Activated T-helper 1 cell treated with anti-CD3 and anti-CD28 coated beads, Interleukin-2, amount 50 U/mL, for 16 hours (primary cell): ENCODE data around the gene ALOX12.

ENCODE experiments used
- DNase-seq, 2 donors: peaks; one replicate each; pipeline ENCODE4 v3.0.0-alpha.2; 2020; ENCODE audit warnings: low read depth in 1 of 2, low spot score in 1 of 2

ALOX12 gene

DNA sequence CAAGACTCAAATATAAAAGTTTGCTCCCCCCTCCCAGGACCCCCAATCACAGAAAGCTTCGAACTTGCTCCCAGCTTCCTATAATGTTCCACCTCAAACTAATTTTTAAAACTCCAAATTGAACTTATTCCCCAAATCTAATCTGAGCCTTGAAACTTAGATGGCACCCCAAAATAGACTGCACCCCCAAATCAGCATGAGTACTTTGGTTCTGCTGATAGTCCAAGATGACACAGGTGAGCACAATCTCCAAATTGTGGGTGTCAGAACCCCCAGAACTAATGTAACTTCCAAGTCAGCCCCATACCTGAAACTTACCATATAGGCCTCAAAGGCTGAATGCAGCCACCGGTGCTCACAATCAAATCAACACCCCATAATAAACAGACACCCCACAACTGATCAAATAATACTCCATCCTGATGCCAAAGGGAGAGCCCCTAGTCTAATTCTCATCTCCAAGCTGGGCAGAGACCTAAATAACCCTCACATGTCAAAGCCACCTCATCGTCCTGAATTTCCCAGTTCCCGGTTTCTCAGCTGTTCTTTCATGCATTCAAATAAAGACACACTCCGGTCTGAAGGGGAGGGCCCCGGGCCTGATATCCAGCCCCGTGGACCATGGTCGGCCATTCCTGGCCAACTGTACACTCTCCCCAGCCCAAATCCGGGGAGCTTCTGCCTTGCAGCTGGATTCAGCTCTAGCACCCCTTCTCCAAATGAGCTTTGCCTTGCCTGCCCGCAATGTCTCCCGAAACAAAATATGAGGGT, 25.2 kb downstream of the ALOX12 start:
- DNase-seq, result no peak

DNA sequence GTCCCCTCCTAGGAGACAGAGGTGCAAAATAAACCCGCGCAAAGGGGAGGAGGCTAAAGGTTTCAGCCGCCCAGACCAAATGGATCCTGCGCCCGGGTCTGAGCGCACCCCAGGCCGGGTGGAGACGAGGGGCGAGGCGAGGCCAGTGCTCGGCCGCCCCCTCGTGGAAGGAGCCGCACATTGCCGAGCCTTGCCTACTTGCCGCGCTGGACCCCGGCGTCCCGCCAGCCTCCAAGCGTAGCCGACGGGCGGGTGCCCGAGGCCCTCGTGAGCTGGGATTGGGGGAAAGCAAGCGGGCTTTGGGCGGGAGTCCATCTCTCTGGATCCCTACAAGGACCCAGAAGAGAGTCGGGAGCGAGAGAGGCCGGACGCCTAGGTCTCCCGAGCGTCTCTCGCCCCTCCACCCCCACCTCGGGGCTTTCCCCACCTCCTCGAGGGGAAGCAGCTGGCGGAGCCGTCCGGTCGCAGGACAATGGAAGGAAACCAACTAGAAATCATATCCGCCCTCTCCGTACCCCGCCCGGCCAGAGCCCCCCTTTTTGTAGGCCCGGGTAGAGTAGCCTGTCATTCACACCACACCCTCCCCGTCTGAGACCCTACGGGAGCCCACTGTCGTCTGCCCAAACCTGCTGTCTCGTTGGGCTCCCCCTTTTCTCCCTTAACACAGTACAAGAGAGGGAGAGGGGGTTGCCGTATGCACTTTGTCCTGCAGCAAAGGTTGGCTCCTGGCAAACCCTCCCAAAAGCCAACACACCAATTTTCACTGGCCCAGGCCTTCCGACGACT, 26.3 kb downstream of the ALOX12 start:
- peak; percentile 65 to 68 for DNase-seq

DNA sequence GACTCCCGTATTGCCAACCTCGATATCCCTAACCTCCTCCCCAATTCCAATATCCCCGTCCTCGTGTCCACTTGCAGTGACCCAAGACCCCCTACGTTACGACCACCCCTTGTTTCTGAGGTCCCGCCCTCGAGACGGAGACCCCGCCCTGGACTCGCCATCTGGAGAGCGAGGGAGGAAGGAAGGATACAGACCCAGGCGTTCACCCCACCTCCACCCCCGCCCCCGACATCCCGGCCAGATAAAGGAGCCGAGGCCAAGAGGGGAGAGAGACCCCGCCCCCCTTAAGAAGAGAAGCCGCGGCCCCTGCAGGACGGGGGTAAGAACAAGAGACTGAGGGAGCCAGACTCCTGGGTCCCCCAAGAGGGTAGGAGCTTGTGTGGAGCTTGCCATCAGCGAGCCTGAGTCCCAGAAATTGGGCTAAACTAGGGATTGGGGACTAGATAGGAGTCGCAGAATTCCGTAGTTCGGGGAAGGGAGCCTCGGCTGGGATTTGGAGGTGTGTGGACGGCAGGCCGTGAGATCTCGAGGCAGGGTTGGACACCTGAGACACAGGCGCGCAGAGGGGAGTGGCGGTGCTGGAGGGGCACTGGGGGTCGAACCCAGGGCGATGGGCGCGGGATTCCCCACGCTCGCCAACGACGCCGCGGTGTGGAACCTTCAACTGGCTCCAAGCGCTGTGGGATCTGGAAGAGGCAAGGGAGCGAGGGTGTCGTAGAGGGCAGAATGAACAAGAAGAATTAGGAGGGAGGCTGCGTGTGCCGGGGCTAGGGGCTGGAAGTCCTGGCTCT, 27.1 kb downstream of the ALOX12 start, which contains the start of gene BCL6B:
Gene BCL6B, plus strand, starts transcription at position 270 of the 791 bp plus-strand sequence. CDS start 622 bp downstream, outside the sequence.
- DNase-seq, result no peak

- DNase-seq, result peak; percentile 87 to 89
Measured at GRCh38 chr17:7023576-7024401, 27.9 kb downstream of the ALOX12 start.

- DNase-seq, result no peak
Measured at GRCh38 chr17:7024402-7024785, 28.5 kb downstream of the ALOX12 start.

- DNase-seq, result no peak
Measured at GRCh38 chr17:7025245-7025644, 29.4 kb downstream of the ALOX12 start.

GRCh38 chr17:7026471-7027115, 30.7 kb downstream of the ALOX12 start:
- no peak for DNase-seq

GRCh38 chr17:7027335-7027734, 31.5 kb downstream of the ALOX12 start:
- DNase-seq, result no peak

DNA sequence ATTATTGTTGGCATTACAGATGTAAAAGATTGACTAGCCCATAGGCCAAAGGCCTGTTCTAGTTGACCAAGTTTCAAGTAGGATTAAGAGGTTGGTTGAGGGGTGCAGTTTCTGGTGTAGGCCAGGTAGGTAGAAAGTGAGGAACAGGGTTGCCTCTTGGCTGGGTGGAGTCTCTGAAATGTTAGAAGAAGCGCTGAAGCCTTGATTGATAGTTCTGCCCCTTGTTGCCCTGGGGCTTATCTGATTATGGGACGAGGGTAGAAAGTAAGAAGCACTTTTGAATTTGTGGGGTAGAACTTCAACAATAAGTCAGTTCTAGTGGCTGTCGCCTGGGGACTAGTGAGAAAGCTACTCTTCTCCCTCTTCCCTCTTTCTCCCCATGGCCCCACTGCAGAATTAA, 33.2 kb downstream of the ALOX12 start:
- no peak for DNase-seq

- DNase-seq, result no peak
Measured at GRCh38 chr17:7029659-7030058, 33.8 kb downstream of the ALOX12 start.

- no peak for DNase-seq
Measured at GRCh38 chr17:7034955-7035590, 39.2 kb downstream of the ALOX12 start.

DNA sequence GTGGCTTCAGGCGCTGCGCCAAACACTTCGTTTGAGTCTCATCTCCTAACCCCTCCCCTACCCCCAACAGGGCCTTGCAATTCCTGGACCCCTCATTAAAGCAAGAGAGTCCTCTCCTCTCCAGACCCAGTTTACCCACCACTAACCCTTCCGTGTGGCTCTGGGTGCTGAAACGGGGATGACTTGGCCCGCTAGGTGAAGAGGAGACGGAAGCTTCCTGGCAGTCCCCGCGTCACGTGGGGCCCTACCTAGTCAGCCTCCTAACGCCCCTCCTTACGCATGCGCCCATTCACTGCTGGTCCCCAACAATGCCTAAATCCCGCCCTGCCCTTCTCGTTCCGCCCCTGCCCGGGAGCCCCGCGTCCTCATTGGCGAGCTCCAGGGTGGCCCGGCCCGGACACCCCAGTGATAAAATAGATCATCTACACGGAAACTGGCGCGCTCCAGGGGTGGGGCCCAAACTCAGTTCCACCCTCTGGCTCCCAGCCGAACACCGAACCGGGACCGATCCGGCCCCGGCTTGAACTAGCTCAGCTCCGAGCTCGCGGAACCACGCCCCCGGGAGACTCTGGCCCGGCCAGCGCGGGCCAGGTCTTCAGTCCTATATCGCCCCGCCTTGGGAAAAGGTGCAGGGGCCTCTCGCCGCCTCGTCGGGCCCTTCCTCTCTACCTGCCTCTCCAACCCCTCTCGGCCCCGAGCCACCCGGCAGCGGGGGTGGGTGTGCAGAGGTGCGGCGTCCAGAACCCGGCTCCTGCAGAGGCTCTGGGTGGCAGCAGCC, 39.9 kb downstream of the ALOX12 start, which contains the start of gene SLC16A13:
Gene SLC16A13, plus strand, starts transcription at position 425 of the 778 bp plus-strand sequence. CDS start 368 bp downstream, outside the sequence.
- DNase-seq, result peak; percentile 96

GRCh38 chr17:7038025-7038862, 42.4 kb downstream of the ALOX12 start:
- no peak for DNase-seq

- DNase-seq, result no peak
Measured at GRCh38 chr17:7039832-7040231, 44.0 kb downstream of the ALOX12 start.

DNA sequence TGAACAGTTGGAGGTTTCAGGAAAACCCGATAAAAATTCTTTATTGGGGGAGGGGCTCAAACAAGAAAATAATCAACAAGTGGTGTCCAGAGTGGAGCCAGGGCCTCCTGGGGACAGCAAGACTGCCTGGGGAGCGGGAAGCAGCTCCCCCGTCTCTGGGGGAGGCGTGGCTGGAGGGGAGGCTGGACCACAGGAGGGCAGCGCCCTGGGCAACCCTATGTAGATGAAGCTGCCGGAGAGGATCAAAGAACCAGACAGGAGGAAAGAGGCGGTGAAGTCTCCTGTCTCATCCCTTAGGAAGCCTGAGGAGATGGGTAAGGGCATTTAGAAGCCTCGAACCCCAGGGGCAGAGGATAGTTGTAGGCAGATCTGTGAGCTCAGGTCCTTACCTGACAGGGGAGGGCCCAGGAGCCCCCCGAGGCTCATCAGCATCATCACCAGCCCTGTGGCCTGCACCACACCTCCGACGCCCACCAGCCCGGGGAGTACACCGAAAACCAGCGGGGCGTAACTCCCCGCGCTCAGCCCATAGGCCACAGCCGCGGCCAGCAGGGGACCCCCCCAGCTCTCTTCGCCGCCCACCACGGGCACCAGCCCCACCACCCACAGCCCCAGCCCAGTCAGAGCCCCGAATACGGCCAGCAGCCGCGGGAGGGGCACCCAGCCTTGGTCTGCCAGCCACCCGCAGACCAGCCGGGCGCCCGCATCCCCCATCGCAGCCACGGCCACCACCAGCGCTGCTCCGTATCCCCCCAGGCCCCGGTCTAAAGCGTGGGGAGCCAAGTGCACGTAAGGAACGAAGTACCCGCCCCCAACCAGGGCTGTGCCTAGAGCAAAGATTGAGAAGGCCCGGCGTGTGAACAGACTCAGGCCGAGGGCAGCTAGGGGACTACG, 46.0 kb downstream of the ALOX12 start:
- no peak for DNase-seq

DNA sequence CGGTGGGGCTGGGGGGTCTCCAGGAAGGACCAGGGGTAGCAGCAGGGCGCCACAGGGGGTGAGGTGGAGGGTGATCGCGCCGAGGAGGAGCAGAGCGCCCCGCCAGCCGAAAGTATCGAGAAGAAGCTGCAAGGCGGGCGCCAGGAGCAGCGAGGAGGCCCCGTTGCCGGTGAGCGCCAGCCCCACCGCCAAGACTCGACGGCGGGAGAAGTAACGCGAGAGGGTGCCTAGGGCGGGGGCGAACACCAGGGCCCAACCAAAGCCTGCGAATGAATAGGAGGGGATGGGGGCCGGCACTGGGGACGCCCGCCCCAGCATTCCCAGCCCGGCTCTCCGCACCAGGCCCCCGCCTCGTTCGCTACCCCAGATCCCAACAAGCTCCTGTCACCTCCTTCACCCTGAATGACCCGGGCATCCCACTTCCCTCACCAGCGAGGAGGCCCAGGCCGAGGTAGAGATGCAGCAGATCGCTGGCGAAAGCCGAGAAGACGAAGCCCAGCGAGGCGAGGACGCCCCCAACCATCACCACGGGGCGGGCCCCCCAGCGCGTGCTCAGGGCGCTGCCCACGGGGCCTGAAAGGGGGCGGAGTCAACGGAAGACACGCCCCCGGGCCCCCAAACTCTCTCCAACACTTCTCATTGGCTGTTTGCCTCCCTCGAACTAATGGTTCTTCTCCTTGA, 46.8 kb downstream of the ALOX12 start:
- DNase-seq, result no peak
